ENCODE data around the gene SPOCK2. TPM values are rescaled to one million over a fixed set of nuclear protein-coding genes. Genes with fewer than 3 reads are reported as not detected.

The SPOCK2 gene
- polyA plus RNA-seq, 3 donors: 0.20 to 1.6 (median 0.45) TPM

DNA sequence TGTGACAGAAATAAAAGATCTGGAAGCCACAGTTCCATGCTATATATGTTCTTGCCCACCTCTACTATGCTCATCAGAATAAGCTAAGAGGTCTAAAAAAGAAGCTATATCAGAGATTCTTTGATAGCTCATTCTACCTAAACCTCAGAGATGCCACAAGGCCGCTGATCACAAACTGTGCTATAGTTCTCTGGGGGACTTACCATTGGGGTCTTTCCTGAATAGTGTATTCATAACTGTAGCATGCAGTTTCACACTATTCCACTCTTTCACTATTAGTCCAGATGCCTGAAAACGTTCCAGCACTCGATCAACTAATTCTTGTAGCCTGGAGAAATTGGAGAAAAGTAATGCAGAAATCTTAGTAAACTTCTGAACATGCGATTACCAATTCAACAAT is 44.5 kb upstream of the SPOCK2 start:
- H3K4me3 Mint-ChIP-seq: no peak overlapping the region
- no peaks in the 10 kb centered on the region for H3K27me3 ChIP-seq (ENCODE audit: control insufficient read depth in 2 of 2, insufficient read depth in 2 of 2, low read length in 2 of 2)
- intact Hi-C loops (cut with micrococcal nuclease): loop anchor here in 1 of 2 donors (10.0 kb wide), 1 partner anchor 202 kb away; no protein-coding TSS in a partner anchor
- H3K4me1 ChIP-seq (ENCODE audit: control insufficient read depth in 1 of 2, insufficient read depth in 2 of 2, low read length in 2 of 2): peaks cover 15% of the 10 kb centered on the region in 2 donors
- TF ChIP-seq, protein P1, sequence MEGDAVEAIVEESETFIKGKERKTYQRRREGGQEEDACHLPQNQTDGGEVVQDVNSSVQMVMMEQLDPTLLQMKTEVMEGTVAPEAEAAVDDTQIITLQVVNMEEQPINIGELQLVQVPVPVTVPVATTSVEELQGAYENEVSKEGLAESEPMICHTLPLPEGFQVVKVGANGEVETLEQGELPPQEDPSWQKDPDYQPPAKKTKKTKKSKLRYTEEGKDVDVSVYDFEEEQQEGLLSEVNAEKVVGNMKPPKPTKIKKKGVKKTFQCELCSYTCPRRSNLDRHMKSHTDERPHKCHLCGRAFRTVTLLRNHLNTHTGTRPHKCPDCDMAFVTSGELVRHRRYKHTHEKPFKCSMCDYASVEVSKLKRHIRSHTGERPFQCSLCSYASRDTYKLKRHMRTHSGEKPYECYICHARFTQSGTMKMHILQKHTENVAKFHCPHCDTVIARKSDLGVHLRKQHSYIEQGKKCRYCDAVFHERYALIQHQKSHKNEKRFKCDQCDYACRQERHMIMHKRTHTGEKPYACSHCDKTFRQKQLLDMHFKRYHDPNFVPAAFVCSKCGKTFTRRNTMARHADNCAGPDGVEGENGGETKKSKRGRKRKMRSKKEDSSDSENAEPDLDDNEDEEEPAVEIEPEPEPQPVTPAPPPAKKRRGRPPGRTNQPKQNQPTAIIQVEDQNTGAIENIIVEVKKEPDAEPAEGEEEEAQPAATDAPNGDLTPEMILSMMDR (IDR thresholded peaks at IDR 0.05): no peak
- no peak overlapping the region for H3K4me3 ChIP-seq (replicated peaks in 1 of 3; ENCODE audit: low read depth in 2 of 3, low read length in 3 of 3)
- H4K20me1 ChIP-seq (ENCODE audit: insufficient read depth, low read length): no peaks in the 10 kb centered on the region
- H3K4me2 ChIP-seq (replicated peaks; ENCODE audit: extremely low read depth, low read length, poor library complexity, severe bottlenecking): no peak overlapping the region
- peaks cover 43 to 48% of the 10 kb centered on the region in 2 donors for H3K36me3 Mint-ChIP-seq
- H3K79me2 ChIP-seq (ENCODE audit: insufficient read depth, low read length): no peaks in the 10 kb centered on the region
- peaks cover 4 to 12% (median 7%) of the 10 kb centered on the region in 7 donors for H3K9me3 Mint-ChIP-seq
- no peak overlapping the region for H3K27ac ChIP-seq (ENCODE audit: low read depth in 1 of 2, low read length in 2 of 2)
- peaks cover 4 to 6% of the 10 kb centered on the region in 2 donors for H3K9me3 ChIP-seq (replicated peaks in 1 of 2; ENCODE audit: control insufficient read depth in 1 of 2, insufficient read depth in 1 of 2, low read length in 2 of 2)
- H3K27ac Mint-ChIP-seq: peak overlapping the region in 1 of 7 donors; percentile 86
- WGBS (ENCODE audit: insufficient coverage): no CpG with 5 or more reads among the region's 4 CpGs
- H3K36me3 ChIP-seq (replicated peaks in 1 of 2; ENCODE audit: control insufficient read depth in 1 of 2, insufficient read depth in 2 of 2, low read length in 2 of 2): peaks cover 0 to 16% of the 10 kb centered on the region in 2 donors
- no peak overlapping the region for H3K9ac ChIP-seq (ENCODE audit: insufficient read depth, low read length, poor library complexity, severe bottlenecking)
- H3K4me1 Mint-ChIP-seq: peaks cover 30% of the 10 kb centered on the region
- H2AFZ ChIP-seq (ENCODE audit: insufficient read depth, low read depth, low read length, poor library complexity, severe bottlenecking): no peak overlapping the region
- DNase-seq: no peak
- peaks cover 2 to 7% (median 5%) of the 10 kb centered on the region in 3 donors for H3K27me3 Mint-ChIP-seq (ENCODE audit: low read depth in 3 of 3)

DNA sequence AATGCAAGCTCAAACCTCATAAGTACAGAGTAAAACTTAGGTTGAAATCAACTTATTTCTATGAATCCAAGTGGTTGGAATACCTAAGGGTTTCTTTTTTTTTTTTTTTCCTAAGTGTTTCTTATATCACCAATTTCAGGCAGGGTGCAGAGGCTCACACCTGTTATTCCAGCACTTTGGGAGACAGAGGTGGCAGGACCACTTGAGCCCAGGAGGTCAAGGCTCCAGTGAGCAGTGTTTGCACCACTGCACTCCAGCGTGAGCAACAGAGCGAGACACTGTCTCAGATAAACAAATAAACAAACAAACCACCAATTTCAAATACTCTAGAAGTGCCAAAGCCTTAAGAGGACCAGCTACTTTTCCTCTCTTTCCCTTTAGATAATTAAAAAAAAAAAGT is 39.2 kb upstream of the SPOCK2 start:
- Histone ChIP-seq H3K4me1 (ENCODE audit: control insufficient read depth in 1 of 2, insufficient read depth in 2 of 2, low read length in 2 of 2) (peaks cover 0 to 3% of the 10 kb centered on the region in 2 donors), H2AFZ (ENCODE audit: insufficient read depth, low read depth, low read length, poor library complexity, severe bottlenecking) (no peak overlapping the region), H3K4me3 (replicated peaks in 1 of 3; ENCODE audit: low read depth in 2 of 3, low read length in 3 of 3) (no peak overlapping the region), H3K79me2 (ENCODE audit: insufficient read depth, low read length) (no peaks in the 10 kb centered on the region), H3K27me3 (ENCODE audit: control insufficient read depth in 2 of 2, insufficient read depth in 2 of 2, low read length in 2 of 2) (no peaks in the 10 kb centered on the region), H4K20me1 (ENCODE audit: insufficient read depth, low read length) (no peaks in the 10 kb centered on the region), H3K36me3 (replicated peaks in 1 of 2; ENCODE audit: control insufficient read depth in 1 of 2, insufficient read depth in 2 of 2, low read length in 2 of 2) (peaks cover 5 to 16% of the 10 kb centered on the region in 2 donors), H3K9me3 (replicated peaks in 1 of 2; ENCODE audit: control insufficient read depth in 1 of 2, insufficient read depth in 1 of 2, low read length in 2 of 2) (no peaks in the 10 kb centered on the region), H3K9ac (ENCODE audit: insufficient read depth, low read length, poor library complexity, severe bottlenecking) (no peak overlapping the region), H3K4me2 (replicated peaks; ENCODE audit: extremely low read depth, low read length, poor library complexity, severe bottlenecking) (no peak overlapping the region), H3K27ac (ENCODE audit: low read depth in 1 of 2, low read length in 2 of 2) (no peak overlapping the region)
- Mint-ChIP-seq H3K9me3 (peaks cover 0 to 2% (median 0%) of the 10 kb centered on the region in 7 donors), H3K4me3 (no peak overlapping the region), H3K36me3 (peaks cover 31 to 41% of the 10 kb centered on the region in 2 donors), H3K4me1 (peaks cover 8% of the 10 kb centered on the region), H3K27me3 (ENCODE audit: low read depth in 3 of 3) (peaks cover 0 to 2% (median 1%) of the 10 kb centered on the region in 3 donors), H3K27ac (no peak overlapping the region)
- intact Hi-C loops (cut with micrococcal nuclease): loop anchor here in 1 of 2 donors (10.0 kb wide), 1 partner anchor 97 kb away; no protein-coding TSS in a partner anchor
- WGBS (ENCODE audit: insufficient coverage): no CpG with 5 or more reads among the region's 2 CpGs
- TF ChIP-seq, protein P1 (IDR thresholded peaks at IDR 0.05): no peak
- DNase-seq: no peak
